Measurements from ENCODE around the gene GTSE1.

DNA sequence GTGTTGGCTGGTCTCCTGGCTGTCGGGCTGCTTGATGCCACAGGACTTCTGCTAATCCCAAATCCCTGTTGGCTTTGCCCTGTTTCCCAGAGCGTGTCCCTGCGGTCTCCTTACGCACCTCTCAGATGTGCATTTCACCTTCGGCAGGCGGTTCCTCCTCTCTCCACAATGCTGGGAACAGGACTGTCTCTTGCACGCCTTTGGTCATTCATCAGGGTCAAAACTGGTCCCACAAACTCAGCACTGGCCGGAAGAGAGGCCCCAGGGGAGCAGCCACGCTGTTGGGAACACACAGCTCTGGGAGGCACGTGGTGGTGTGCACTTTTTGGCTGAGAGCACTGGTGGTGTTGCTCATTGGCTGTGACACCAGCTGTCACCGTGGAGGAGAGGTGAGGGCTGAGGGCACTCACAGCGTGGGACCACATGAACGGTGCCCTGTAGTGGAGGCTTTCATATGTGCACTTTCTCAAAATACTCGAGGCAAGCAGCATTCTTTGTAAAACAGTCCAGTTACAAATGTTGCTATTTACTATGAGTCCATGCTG is 23.6 kb downstream of the GTSE1 start:
- no peak for TF ChIP-seq EZH2 (IDR thresholded peaks at IDR 0.05; ENCODE audit: borderline replicate concordance, low read depth, low read length, poor library complexity, severe bottlenecking)
- TF ChIP-seq, protein P1, sequence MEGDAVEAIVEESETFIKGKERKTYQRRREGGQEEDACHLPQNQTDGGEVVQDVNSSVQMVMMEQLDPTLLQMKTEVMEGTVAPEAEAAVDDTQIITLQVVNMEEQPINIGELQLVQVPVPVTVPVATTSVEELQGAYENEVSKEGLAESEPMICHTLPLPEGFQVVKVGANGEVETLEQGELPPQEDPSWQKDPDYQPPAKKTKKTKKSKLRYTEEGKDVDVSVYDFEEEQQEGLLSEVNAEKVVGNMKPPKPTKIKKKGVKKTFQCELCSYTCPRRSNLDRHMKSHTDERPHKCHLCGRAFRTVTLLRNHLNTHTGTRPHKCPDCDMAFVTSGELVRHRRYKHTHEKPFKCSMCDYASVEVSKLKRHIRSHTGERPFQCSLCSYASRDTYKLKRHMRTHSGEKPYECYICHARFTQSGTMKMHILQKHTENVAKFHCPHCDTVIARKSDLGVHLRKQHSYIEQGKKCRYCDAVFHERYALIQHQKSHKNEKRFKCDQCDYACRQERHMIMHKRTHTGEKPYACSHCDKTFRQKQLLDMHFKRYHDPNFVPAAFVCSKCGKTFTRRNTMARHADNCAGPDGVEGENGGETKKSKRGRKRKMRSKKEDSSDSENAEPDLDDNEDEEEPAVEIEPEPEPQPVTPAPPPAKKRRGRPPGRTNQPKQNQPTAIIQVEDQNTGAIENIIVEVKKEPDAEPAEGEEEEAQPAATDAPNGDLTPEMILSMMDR (conservative IDR thresholded peaks at IDR 0.05; ENCODE audit: low read depth, low read length), result no peak

All from A673 (cell line).